ENCODE measurements around the gene BICC1. TPM values are rescaled to one million over a fixed set of nuclear protein-coding genes. Genes with fewer than 3 reads are reported as not detected.
A peak's percentile ranks its signal among the peaks of the same experiment; 100 is the strongest.

Gene BICC1
- total RNA-seq, 1 donor from 2014 or later, result 2.6 TPM

GRCh38 chr10:58608351-58608750 lies 95.7 kb downstream of the BICC1 start:
- no peak for DNase-seq

GRCh38 chr10:58608826-58609531 lies 96.3 kb downstream of the BICC1 start:
- no peak for DNase-seq

- DNase-seq, result no peak
These were observed 97.0 kb downstream of the BICC1 start for GRCh38 chr10:58609532-58610150.

- no peak for DNase-seq
These were observed 102.7 kb downstream of the BICC1 start for GRCh38 chr10:58615237-58615935.

- no peak for DNase-seq
These were observed 105.5 kb downstream of the BICC1 start for GRCh38 chr10:58618158-58618676.

GRCh38 chr10:58621379-58622077 lies 108.9 kb downstream of the BICC1 start:
- no peak for DNase-seq

GRCh38 chr10:58622246-58622645 lies 109.6 kb downstream of the BICC1 start:
- no peak for DNase-seq

- DNase-seq, result no peak
These were observed 112.4 kb downstream of the BICC1 start for GRCh38 chr10:58625070-58625469.

- DNase-seq, result no peak
These were observed 114.7 kb downstream of the BICC1 start for GRCh38 chr10:58627392-58627791.

GRCh38 chr10:58631715-58632114 lies 119.0 kb downstream of the BICC1 start:
- DNase-seq, result no peak

- no peak for DNase-seq
These were observed 119.5 kb downstream of the BICC1 start for GRCh38 chr10:58632216-58632615.

- no peak for DNase-seq
These were observed 124.7 kb downstream of the BICC1 start for GRCh38 chr10:58637352-58637751.

GRCh38 chr10:58638388-58638787 lies 125.7 kb downstream of the BICC1 start:
- no peak for DNase-seq

- DNase-seq, result no peak
These were observed 128.4 kb downstream of the BICC1 start for GRCh38 chr10:58641095-58641531.

- no peak for DNase-seq
These were observed 129.0 kb downstream of the BICC1 start for GRCh38 chr10:58641708-58642107.

GRCh38 chr10:58642283-58642682 lies 129.6 kb downstream of the BICC1 start:
- DNase-seq, result no peak

GRCh38 chr10:58642916-58643428 lies 130.3 kb downstream of the BICC1 start:
- DNase-seq, result no peak

GRCh38 chr10:58644311-58644710 lies 131.6 kb downstream of the BICC1 start:
- DNase-seq, result no peak

- peak; percentile 2 for DNase-seq
These were observed 132.9 kb downstream of the BICC1 start for GRCh38 chr10:58645416-58646146.

- no peak for DNase-seq
These were observed 134.9 kb downstream of the BICC1 start for GRCh38 chr10:58647376-58648112.

- DNase-seq, result no peak
These were observed 135.5 kb downstream of the BICC1 start for GRCh38 chr10:58648131-58648530.

All from dermis blood vessel endothelial cell (primary cell).